Kidney glomerular epithelial cell (primary cell): ENCODE measurements around the gene SRRM3.
"Not testable (repeated sequence)": the region's sequence is repeated elsewhere in the genome, so short reads cannot be mapped to it uniquely, and the experiment has no call there.

Source experiments
- DNase-seq: peaks from one replicate; lab custom pipeline; 2025; lab: John Stamatoyannopoulos, UW

Gene SRRM3

GRCh38 chr7:76265299-76265698 lies 63.6 kb downstream of the SRRM3 start:
- no peak for DNase-seq

GRCh38 chr7:76267107-76267893 lies 65.6 kb downstream of the SRRM3 start:
- no peak for DNase-seq

GRCh38 chr7:76267894-76268183 lies 66.1 kb downstream of the SRRM3 start:
- DNase-seq = no peak

- DNase-seq = no peak
Observed at GRCh38 chr7:76268376-76268775, 66.7 kb downstream of the SRRM3 start.

GRCh38 chr7:76269895-76270294 lies 68.2 kb downstream of the SRRM3 start:
- no peak for DNase-seq

GRCh38 chr7:76271384-76271783 lies 69.7 kb downstream of the SRRM3 start:
- DNase-seq = not testable (repeated sequence)

GRCh38 chr7:76272142-76272541 lies 70.4 kb downstream of the SRRM3 start:
- DNase-seq = no peak

GRCh38 chr7:76272851-76273497 lies 71.3 kb downstream of the SRRM3 start:
- no peak for DNase-seq

GRCh38 chr7:76273503-76273902 lies 71.8 kb downstream of the SRRM3 start:
- DNase-seq = no peak

- DNase-seq = no peak
Observed at GRCh38 chr7:76278540-76278939, 76.8 kb downstream of the SRRM3 start.

- no peak for DNase-seq
Observed at GRCh38 chr7:76280408-76280807, 78.7 kb downstream of the SRRM3 start.

- DNase-seq = no peak
Observed at GRCh38 chr7:76281006-76281705, 79.5 kb downstream of the SRRM3 start.

GRCh38 chr7:76281706-76282343 lies 80.1 kb downstream of the SRRM3 start:
- no peak for DNase-seq

GRCh38 chr7:76282344-76283253 lies 80.9 kb downstream of the SRRM3 start:
- no peak for DNase-seq

GRCh38 chr7:76283254-76284159 lies 81.8 kb downstream of the SRRM3 start:
- DNase-seq = no peak

GRCh38 chr7:76285604-76286374 lies 84.1 kb downstream of the SRRM3 start:
- DNase-seq = no peak

GRCh38 chr7:76286842-76287403 lies 85.2 kb downstream of the SRRM3 start:
- no peak for DNase-seq

GRCh38 chr7:76290847-76291350 lies 89.2 kb downstream of the SRRM3 start:
- DNase-seq = not testable (repeated sequence)
